ENCODE results near the gene EPHB3.

DNA sequence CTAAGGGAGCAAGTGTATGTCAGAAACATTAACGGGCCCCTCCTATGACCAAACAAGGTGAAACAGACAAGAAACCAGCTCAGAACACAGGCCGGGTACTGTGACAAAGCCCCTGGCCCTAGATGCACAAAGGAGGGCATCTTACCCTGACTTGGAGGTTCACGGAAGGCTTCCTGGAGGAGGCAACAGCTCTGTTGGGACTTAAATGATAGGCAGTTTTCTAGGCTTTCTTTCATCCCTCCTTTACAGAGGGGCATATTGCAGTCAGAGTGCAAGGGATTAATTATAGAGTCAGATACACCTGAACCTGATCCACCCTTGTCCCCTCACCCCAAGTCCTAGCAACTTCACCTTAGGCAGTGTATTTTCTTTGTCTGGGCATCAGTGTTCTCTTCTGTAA, 8.4 kb downstream of the EPHB3 start:
- TF ChIP-seq, protein P1, sequence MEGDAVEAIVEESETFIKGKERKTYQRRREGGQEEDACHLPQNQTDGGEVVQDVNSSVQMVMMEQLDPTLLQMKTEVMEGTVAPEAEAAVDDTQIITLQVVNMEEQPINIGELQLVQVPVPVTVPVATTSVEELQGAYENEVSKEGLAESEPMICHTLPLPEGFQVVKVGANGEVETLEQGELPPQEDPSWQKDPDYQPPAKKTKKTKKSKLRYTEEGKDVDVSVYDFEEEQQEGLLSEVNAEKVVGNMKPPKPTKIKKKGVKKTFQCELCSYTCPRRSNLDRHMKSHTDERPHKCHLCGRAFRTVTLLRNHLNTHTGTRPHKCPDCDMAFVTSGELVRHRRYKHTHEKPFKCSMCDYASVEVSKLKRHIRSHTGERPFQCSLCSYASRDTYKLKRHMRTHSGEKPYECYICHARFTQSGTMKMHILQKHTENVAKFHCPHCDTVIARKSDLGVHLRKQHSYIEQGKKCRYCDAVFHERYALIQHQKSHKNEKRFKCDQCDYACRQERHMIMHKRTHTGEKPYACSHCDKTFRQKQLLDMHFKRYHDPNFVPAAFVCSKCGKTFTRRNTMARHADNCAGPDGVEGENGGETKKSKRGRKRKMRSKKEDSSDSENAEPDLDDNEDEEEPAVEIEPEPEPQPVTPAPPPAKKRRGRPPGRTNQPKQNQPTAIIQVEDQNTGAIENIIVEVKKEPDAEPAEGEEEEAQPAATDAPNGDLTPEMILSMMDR (IDR thresholded peaks at IDR 0.05; ENCODE audit: low read depth, low read length, missing input control), result no peak
- TF ChIP-seq TAF1 (conservative IDR thresholded peaks at IDR 0.05) (no peak), JUND (IDR thresholded peaks at IDR 0.05) (no peak), GABPA (IDR thresholded peaks at IDR 0.05 in 1 of 2, conservative IDR thresholded peaks at IDR 0.05 in 1 of 2) (no peak), SP1 (IDR thresholded peaks at IDR 0.05) (no peak)
